HEK293 (cell line): ENCODE data around the gene RPS6KA5.

ENCODE experiments used
- HIC1 ChIP-seq: fragments of 450-650 bp; formaldehyde crosslinking; IDR thresholded peaks from 2 replicates; pipeline ENCODE4 v1.5.1; 2016; ENCODE audit warnings: missing biosample characterization, missing genetic modification characterization
- YY1 ChIP-seq: fragments of 450-650 bp; formaldehyde crosslinking; IDR thresholded peaks from 2 replicates; pipeline ENCODE4 v1.5.1; 2018; ENCODE audit warnings: missing biosample characterization, missing genetic modification characterization
- ZBTB1 ChIP-seq: fragments of 450-650 bp; formaldehyde crosslinking; IDR thresholded peaks from 2 replicates; pipeline ENCODE4 v1.5.1; 2016; ENCODE audit warnings: missing biosample characterization, missing genetic modification characterization
- ZNF274 ChIP-seq, 2 experiments: fragments of 200-500 bp in 1 of 2; fragments of 450-650 bp in 1 of 2; sonication (Bioruptor generic) in 1 of 2; formaldehyde crosslinking in 1 of 2; IDR thresholded peaks; 2 replicates each; pipeline versions ENCODE4 v1.5.1 to v1.6.1; 2014 to 2016; ENCODE audit warnings: borderline replicate concordance in 1 of 2, inconsistent platforms in 1 of 2, low read length in 1 of 2, missing biosample characterization in 1 of 2, missing genetic modification characterization in 1 of 2

- TF ChIP-seq YY1 (tag by site-specific recombination) (no peak), ZBTB1 (tag by site-specific recombination) (no peak), HIC1 (tag by site-specific recombination) (no peak), ZNF274 (IDR thresholded peaks at IDR 0.05; ENCODE audit: low read length) (no peak), ZNF274 (tag by site-specific recombination; IDR thresholded peaks at IDR 0.05; ENCODE audit: borderline replicate concordance) (no peak)
Observed at GRCh38 chr14:91094772-91095171, 34.3 kb upstream of the RPS6KA5 start.
